Neuron (in vitro differentiated cells): ENCODE data around the gene ATF6B.

Experiments
- H2AFZ ChIP-seq: one replicate; pipeline ENCODE4 v1.6.1; 2013; ENCODE audit warnings: low read depth, mild to moderate bottlenecking, inconsistent platforms, low read length, moderate library complexity
- H3K27me3 ChIP-seq: one replicate; pipeline ENCODE4 v1.6.1; 2013; ENCODE audit warnings: low read length; ENCODE audit not compliant: insufficient read depth
- H3K36me3 ChIP-seq: one replicate; pipeline ENCODE4 v1.6.1; 2013; ENCODE audit warnings: low read length; ENCODE audit not compliant: insufficient read depth
- H3K4me1 ChIP-seq: one replicate; pipeline ENCODE4 v1.6.1; 2013; ENCODE audit warnings: low read length; ENCODE audit not compliant: insufficient read depth
- H3K4me3 ChIP-seq: 2 replicates; pipeline ENCODE4 v1.5.1; 2013; ENCODE audit warnings: mild to moderate bottlenecking, low read length, moderate library complexity
- H3K9me3 ChIP-seq: one replicate; pipeline ENCODE4 v1.6.1; 2013; ENCODE audit warnings: low read length

The ATF6B gene

GRCh38 chr6:32096394-32097258 is 31.4 kb downstream of the ATF6B start:
- Histone ChIP-seq H3K4me3 (no peak overlapping the region), H3K27me3 (peaks cover 10% of the 10 kb centered on the region), H3K36me3 (no peaks in the 10 kb centered on the region)

GRCh38 chr6:32096087-32096393 is 32.0 kb downstream of the ATF6B start:
- no peaks in the 10 kb centered on the region for H3K36me3 ChIP-seq
- H3K27me3 ChIP-seq, result peaks cover 10% of the 10 kb centered on the region
- no peak overlapping the region for H2AFZ ChIP-seq
- H3K4me3 ChIP-seq, result no peak overlapping the region
- no peaks in the 10 kb centered on the region for H3K4me1 ChIP-seq
- no peaks in the 10 kb centered on the region for H3K9me3 ChIP-seq

More at GRCh38 chr6:32096394-32097258, 31.4 kb downstream of the ATF6B start:
- Histone ChIP-seq H2AFZ (no peak overlapping the region), H3K4me1 (no peaks in the 10 kb centered on the region), H3K9me3 (no peaks in the 10 kb centered on the region)

- Histone ChIP-seq H3K36me3 (no peaks in the 10 kb centered on the region), H3K4me3 (no peak overlapping the region), H3K9me3 (no peaks in the 10 kb centered on the region), H3K4me1 (no peaks in the 10 kb centered on the region), H3K27me3 (peaks cover 10% of the 10 kb centered on the region), H2AFZ (no peak overlapping the region)
Measured at GRCh38 chr6:32095338-32096086, 32.5 kb downstream of the ATF6B start.

- Histone ChIP-seq H3K9me3 (no peaks in the 10 kb centered on the region), H3K4me1 (no peaks in the 10 kb centered on the region), H3K27me3 (peaks cover 19% of the 10 kb centered on the region), H3K4me3 (no peak overlapping the region), H2AFZ (no peak overlapping the region), H3K36me3 (no peaks in the 10 kb centered on the region)
Measured at GRCh38 chr6:32092760-32093497, 35.1 kb downstream of the ATF6B start.

- Histone ChIP-seq H3K36me3 (no peaks in the 10 kb centered on the region), H3K27me3 (peaks cover 26% of the 10 kb centered on the region), H3K4me3 (no peak overlapping the region), H3K9me3 (peaks cover 1% of the 10 kb centered on the region), H2AFZ (no peak overlapping the region), H3K4me1 (no peaks in the 10 kb centered on the region)
Measured at GRCh38 chr6:32089082-32089828, 38.8 kb downstream of the ATF6B start.

- Histone ChIP-seq H3K27me3 (peaks cover 26% of the 10 kb centered on the region), H3K9me3 (peaks cover 1% of the 10 kb centered on the region), H3K36me3 (no peaks in the 10 kb centered on the region), H2AFZ (no peak overlapping the region), H3K4me1 (no peaks in the 10 kb centered on the region), H3K4me3 (no peak overlapping the region)
Measured at GRCh38 chr6:32088487-32089049, 39.5 kb downstream of the ATF6B start.

GRCh38 chr6:32087574-32088486 is 40.2 kb downstream of the ATF6B start:
- Histone ChIP-seq H3K27me3 (peaks cover 26% of the 10 kb centered on the region), H3K36me3 (no peaks in the 10 kb centered on the region), H3K4me3 (no peak overlapping the region), H3K9me3 (peaks cover 1% of the 10 kb centered on the region), H2AFZ (no peak overlapping the region), H3K4me1 (no peaks in the 10 kb centered on the region)

- no peak overlapping the region for H2AFZ ChIP-seq
- H3K4me3 ChIP-seq, result no peak overlapping the region
- H3K4me1 ChIP-seq, result no peaks in the 10 kb centered on the region
- H3K36me3 ChIP-seq, result no peaks in the 10 kb centered on the region
- H3K27me3 ChIP-seq, result peaks cover 26% of the 10 kb centered on the region
- peaks cover 1% of the 10 kb centered on the region for H3K9me3 ChIP-seq
Measured at GRCh38 chr6:32086661-32087573, 41.1 kb downstream of the ATF6B start.

- Histone ChIP-seq H3K4me3 (no peak overlapping the region), H3K9me3 (peaks cover 1% of the 10 kb centered on the region), H3K4me1 (no peaks in the 10 kb centered on the region), H3K27me3 (peaks cover 26% of the 10 kb centered on the region), H2AFZ (no peak overlapping the region), H3K36me3 (no peaks in the 10 kb centered on the region)
Measured at GRCh38 chr6:32085759-32086459, 42.1 kb downstream of the ATF6B start.

- H3K4me3 ChIP-seq, result no peak overlapping the region
- peaks cover 1% of the 10 kb centered on the region for H3K9me3 ChIP-seq
- no peaks in the 10 kb centered on the region for H3K4me1 ChIP-seq
- peaks cover 26% of the 10 kb centered on the region for H3K27me3 ChIP-seq
- H2AFZ ChIP-seq, result no peak overlapping the region
- H3K36me3 ChIP-seq, result no peaks in the 10 kb centered on the region
Measured at GRCh38 chr6:32084780-32085179, 43.3 kb downstream of the ATF6B start.
